ENCODE results near the gene IL4I1.
A peak's percentile ranks its signal among the peaks of the same experiment; 100 is the strongest.
"Not testable (repeated sequence)": the region's sequence is repeated elsewhere in the genome, so short reads cannot be mapped to it uniquely, and the experiment has no call there.

IL4I1 gene

GRCh38 chr19:49896863-49897621 lies at the start of gene IL4I1:
Gene IL4I1 (minus strand): TSS chr19:49896887. CDS start chr19:49896160, 727 bp downstream.
- DNase-seq (ENCODE audit: insufficient read length, low spot score) = no peak
- no peak for FAIRE-seq

DNA sequence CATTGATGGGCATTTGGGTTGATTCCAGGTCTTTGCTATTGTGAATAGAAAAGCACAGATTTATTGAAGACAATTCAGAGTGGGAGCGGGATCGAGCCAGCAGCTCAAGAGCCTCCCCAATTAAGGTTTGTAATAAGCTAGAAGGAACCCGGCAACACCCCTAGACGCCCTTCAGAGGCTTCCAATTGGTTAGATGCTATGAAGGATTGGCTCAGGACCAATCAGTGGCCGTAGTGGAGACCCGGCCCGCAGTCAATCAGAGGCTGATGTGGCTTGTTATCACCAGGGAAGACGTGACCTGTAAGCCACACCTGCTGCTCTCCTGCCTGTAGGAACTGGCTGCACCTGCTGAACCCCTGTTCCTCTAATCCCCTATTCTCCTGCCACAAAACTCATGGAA lies 49.7 kb upstream of the IL4I1 start:
- DNase-seq (ENCODE audit: insufficient read length, low spot score) (no peak), FAIRE-seq (no peak)

- FAIRE-seq; DNase-seq (ENCODE audit: insufficient read length, low spot score): not testable (repeated sequence)
Measured at GRCh38 chr19:49944567-49944966, 47.9 kb upstream of the IL4I1 start.

GRCh38 chr19:49940482-49940791 lies 43.8 kb upstream of the IL4I1 start:
- FAIRE-seq = no peak
- no peak for DNase-seq (ENCODE audit: insufficient read length, low spot score)

- DNase-seq (ENCODE audit: insufficient read length, low spot score) = no peak
- no peak for FAIRE-seq
Measured at GRCh38 chr19:49939721-49940481, 43.2 kb upstream of the IL4I1 start.

- DNase-seq (ENCODE audit: insufficient read length, low spot score) (no peak), FAIRE-seq (no peak)
Measured at GRCh38 chr19:49938662-49939061, 42.0 kb upstream of the IL4I1 start.

DNA sequence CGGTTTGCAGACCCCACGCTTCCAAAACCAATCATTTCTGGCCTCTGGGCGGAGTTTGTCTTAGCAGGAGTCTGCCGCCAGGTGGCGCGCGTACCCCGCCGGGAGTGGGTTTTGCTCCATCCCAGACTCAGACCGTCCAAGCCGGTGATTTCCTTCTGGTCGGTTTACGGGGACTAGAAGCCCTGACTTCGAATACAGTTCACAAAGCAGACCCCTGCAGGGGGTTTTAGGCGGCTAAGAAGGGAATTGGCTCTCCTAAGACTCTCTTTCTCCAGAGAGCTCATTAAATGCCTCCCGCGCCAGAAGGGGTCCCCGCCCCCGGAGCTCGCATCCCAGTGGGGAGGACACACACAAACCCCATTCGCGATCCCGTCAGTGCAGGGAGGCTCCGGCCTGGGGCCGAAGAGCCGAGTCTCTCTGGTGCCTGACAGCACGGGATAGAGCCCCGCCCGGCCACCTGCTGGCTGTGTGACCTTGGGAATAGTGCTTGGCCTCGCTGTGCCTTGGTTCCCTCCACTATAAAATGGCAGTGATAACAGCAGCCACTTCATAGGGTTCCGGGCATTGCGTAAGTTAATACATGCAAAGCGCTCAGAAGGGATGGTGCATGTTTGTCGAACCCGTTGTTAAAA lies 41.2 kb upstream of the IL4I1 start:
- FAIRE-seq (no peak), DNase-seq (ENCODE audit: insufficient read length, low spot score) (peak; percentile 85)

GRCh38 chr19:49936549-49936948 lies 39.9 kb upstream of the IL4I1 start:
- no peak for FAIRE-seq
- DNase-seq (ENCODE audit: insufficient read length, low spot score) = no peak

- DNase-seq (ENCODE audit: insufficient read length, low spot score) (no peak), FAIRE-seq (no peak)
Measured at GRCh38 chr19:49933643-49934042, 37.0 kb upstream of the IL4I1 start.

- DNase-seq (ENCODE audit: insufficient read length, low spot score) = no peak
- no peak for FAIRE-seq
Measured at GRCh38 chr19:49932731-49933131, 36.0 kb upstream of the IL4I1 start.

DNA sequence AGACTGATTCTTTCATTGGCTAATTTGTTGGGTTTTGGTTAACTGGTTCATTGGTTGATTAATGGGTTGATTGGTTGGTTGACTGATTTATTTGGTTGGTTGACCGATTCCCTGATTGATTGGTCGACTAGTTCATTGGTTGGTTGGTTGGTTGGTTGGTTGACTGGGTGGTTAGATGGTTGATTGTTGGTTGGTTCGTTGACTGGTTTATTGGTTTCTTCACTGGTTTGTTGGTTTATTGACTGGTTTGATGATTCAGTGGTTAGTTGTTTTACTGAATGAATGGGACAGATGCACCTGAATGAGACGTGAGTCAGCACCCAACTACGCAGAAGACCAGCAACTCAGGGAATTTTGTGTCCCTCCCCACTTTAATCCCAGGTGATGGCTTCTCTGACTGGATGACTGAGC lies 35.4 kb upstream of the IL4I1 start:
- no peak for DNase-seq (ENCODE audit: insufficient read length, low spot score)
- FAIRE-seq = no peak

GRCh38 chr19:49931293-49932040 lies 34.8 kb upstream of the IL4I1 start:
- DNase-seq (ENCODE audit: insufficient read length, low spot score) = no peak
- FAIRE-seq = no peak

- DNase-seq (ENCODE audit: insufficient read length, low spot score) = no peak
- FAIRE-seq = no peak
Measured at GRCh38 chr19:49930483-49931011, 33.9 kb upstream of the IL4I1 start.

DNA sequence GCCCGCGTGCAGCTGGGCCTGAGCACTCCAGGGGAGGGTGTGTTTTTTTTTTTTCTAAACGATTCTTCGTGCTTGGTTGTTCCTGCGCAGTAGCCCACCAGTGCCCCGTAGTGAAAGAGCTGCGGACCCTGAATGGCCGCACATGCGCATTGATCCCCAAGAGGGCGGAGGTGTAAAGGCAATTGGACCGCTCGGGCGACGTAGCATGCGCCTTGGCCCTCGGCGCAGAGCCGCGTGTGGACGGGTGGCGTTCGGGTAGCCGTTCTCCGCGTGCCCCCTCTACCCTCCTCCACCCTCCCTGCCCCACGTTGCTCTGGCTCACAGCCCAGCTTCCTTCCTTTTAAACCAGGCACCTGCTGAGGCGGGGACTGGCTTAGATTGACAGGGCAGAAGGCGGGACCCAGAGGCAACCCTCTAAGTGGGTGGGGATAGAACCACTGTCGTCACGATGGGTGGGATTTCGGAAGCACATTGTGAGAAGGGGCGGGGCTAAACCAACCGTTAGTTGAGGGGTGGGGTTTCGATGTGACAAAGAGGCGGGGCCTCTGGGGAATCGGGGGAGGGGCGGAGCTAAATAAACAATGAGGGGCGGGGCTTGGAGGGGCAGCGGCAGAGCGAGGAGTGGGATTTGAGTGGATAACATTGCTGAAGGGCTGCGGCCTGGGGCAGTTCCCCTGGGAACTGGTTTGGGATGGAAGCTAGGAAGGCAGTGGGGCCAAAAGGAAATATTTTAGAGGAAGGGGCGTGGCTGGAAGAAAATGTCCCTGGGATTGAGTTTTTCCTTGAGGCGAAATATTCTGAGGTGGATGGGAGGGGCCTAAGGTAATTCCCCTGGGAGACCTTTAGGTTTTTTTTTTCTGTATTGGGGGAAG lies 33.2 kb upstream of the IL4I1 start:
- DNase-seq (ENCODE audit: insufficient read length, low spot score) (peak; percentile 89), FAIRE-seq (peak; percentile 94)

- DNase-seq (ENCODE audit: insufficient read length, low spot score) = peak; percentile 98
- FAIRE-seq = no peak
Measured at GRCh38 chr19:49929121-49929610, 32.5 kb upstream of the IL4I1 start, which contains the start of the genes ATF5 and NUP62. Gene ATF5 (plus strand): TSS chr19:49929205. CDS start chr19:49930851, 1,646 bp downstream. Gene NUP62 (minus strand): TSS chr19:49929504. CDS start chr19:49909807, 19,697 bp downstream.

- DNase-seq (ENCODE audit: insufficient read length, low spot score) (no peak), FAIRE-seq (no peak)
Measured at GRCh38 chr19:49927526-49928264, 31.0 kb upstream of the IL4I1 start.

- DNase-seq (ENCODE audit: insufficient read length, low spot score) (no peak), FAIRE-seq (no peak)
Measured at GRCh38 chr19:49926515-49926914, 29.8 kb upstream of the IL4I1 start.

DNA sequence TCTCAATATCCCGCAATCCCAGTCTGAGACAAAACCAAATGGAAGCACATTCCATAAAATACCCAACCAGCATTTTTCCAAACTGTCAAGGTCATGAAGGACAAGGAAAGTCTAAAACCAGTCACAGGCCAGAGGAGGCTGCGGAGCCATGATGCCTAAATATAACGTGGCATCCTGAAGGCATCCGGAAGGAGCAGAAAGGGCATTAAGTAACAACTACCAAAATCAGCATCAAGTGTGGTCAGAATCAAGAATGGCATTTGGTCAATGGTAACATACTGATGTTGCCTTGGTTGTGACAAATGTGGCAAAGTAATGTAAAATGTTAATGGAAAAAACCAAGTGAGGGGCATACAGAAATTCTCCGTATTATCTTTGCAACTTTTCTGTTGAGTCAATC lies 28.8 kb upstream of the IL4I1 start:
- FAIRE-seq (no peak), DNase-seq (ENCODE audit: insufficient read length, low spot score) (no peak)

DNA sequence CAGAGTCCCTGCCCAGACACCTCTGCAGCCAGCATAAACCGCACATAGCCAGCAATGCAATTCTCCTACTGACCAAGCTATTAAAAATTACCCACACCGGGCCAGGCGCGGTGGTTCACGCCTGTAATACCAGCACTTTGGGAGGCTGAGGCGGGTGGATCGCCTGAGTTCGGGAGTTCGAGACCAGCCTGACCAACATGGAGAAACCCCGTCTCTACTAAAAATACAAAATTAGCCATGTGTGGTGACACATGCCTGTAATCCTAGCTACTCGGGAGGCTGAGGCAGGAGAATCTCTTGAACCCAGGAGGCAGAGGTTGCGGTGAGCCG lies 28.2 kb upstream of the IL4I1 start:
- not testable (repeated sequence) for DNase-seq (ENCODE audit: insufficient read length, low spot score); FAIRE-seq
